Calu3 (cell line): Measurements from ENCODE around the gene CD47. TPM values are rescaled to one million over a fixed set of nuclear protein-coding genes. Genes with fewer than 3 reads are reported as not detected.

Source experiments
- BruUV-seq: library from RNA; stranded (reverse); fragments of 400-500 nt; replicated peaks from 2 replicates; lab custom pipeline; 2021; lab: Mats Ljungman, UMichigan
- CTCF ChIA-PET: fragments of 300-600 bp; sonication (Branson Sonifier 250); formaldehyde crosslinking; loops from one replicate; lab custom pipeline; 2022; ENCODE audit warnings: antibody characterized with exemption; lab: Charles Lee
- DNase-seq: peaks from one replicate; pipeline ENCODE4 v3.0.0; 2022
- H3K27ac Mint-ChIP-seq: one replicate; pipeline ENCODE4 v1.8.0; 2022; ENCODE audit warnings: mixed read lengths; ENCODE audit not compliant: unreplicated experiment
- H3K27me3 Mint-ChIP-seq: one replicate; pipeline ENCODE4 v1.8.0; 2022; ENCODE audit warnings: mixed read lengths; ENCODE audit not compliant: unreplicated experiment
- H3K36me3 Mint-ChIP-seq: one replicate; pipeline ENCODE4 v1.8.0; 2022; ENCODE audit warnings: mild to moderate bottlenecking, moderate library complexity, mixed read lengths; ENCODE audit not compliant: insufficient read depth, unreplicated experiment
- H3K4me1 Mint-ChIP-seq: one replicate; pipeline ENCODE4 v1.8.0; 2022; ENCODE audit warnings: mild to moderate bottlenecking, low read depth, mixed read lengths; ENCODE audit not compliant: unreplicated experiment
- H3K4me3 Mint-ChIP-seq: one replicate; pipeline ENCODE4 v1.8.0; 2022; ENCODE audit warnings: mild to moderate bottlenecking, low read depth, moderate library complexity, mixed read lengths; ENCODE audit not compliant: unreplicated experiment
- H3K9me3 Mint-ChIP-seq: one replicate; pipeline ENCODE4 v1.8.0; 2022; ENCODE audit warnings: low read depth, mixed read lengths; ENCODE audit not compliant: unreplicated experiment
- intact Hi-C: fragments of 100-400 bp; cut with micrococcal nuclease; formaldehyde crosslinking; loops from one replicate; pipeline ENCODE4 v1.10.0; 2022; ENCODE audit not compliant: unreplicated experiment
- total RNA-seq: library from RNA; stranded (reverse); gene quantifications from 2 replicates; pipeline ENCODE4 v1.2.3, GENCODE V29; 2022
- TF ChIP-seq, protein P1 (sequence below): fragments of 200-600 bp; IDR thresholded peaks from one replicate; pipeline ENCODE4 v1.8.0; 2022; ENCODE audit warnings: antibody characterized with exemption; ENCODE audit not compliant: unreplicated experiment

CD47 gene
- total RNA-seq, 1 experiment from 2014 or later: 174 TPM

DNA sequence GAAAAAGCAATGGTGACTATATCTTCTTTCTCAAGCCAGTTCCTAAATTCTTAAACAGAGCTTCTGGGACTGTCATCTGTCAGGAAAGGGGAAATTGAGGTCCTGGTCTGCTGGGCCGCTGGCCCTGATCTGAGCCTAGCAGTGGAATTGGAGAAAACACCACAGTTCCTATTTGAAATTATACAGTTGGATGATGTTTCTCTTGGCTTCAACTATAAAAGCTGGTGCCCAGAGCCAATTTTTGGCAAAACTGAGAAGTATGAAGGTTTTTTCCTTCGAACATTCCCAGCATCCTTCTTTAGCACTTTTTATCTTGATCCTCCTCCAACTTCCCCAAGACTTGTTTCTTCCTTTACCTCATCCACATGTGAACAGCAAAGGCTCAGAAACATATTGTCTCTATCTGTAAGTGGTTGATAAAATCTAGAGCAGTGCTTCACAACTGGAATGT, 83.9 kb downstream of the CD47 start:
- Mint-ChIP-seq H3K4me3 (no peak overlapping the region), H3K27me3 (peaks cover 14% of the 10 kb centered on the region), H3K36me3 (no peaks in the 10 kb centered on the region), H3K4me1 (peaks cover 11% of the 10 kb centered on the region), H3K9me3 (no peaks in the 10 kb centered on the region), H3K27ac (no peak overlapping the region)
- DNase-seq: no peak
- CTCF ChIA-PET: interaction anchor here (0.7 to 1.2 kb wide), 2 partner anchors 15 to 20 kb away, joined by 3 read pairs; no protein-coding TSS in a partner anchor
- no TSS peak for BruUV-seq
- TF ChIP-seq, protein P1, sequence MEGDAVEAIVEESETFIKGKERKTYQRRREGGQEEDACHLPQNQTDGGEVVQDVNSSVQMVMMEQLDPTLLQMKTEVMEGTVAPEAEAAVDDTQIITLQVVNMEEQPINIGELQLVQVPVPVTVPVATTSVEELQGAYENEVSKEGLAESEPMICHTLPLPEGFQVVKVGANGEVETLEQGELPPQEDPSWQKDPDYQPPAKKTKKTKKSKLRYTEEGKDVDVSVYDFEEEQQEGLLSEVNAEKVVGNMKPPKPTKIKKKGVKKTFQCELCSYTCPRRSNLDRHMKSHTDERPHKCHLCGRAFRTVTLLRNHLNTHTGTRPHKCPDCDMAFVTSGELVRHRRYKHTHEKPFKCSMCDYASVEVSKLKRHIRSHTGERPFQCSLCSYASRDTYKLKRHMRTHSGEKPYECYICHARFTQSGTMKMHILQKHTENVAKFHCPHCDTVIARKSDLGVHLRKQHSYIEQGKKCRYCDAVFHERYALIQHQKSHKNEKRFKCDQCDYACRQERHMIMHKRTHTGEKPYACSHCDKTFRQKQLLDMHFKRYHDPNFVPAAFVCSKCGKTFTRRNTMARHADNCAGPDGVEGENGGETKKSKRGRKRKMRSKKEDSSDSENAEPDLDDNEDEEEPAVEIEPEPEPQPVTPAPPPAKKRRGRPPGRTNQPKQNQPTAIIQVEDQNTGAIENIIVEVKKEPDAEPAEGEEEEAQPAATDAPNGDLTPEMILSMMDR: no peak
- intact Hi-C loops: no loop called here

DNA sequence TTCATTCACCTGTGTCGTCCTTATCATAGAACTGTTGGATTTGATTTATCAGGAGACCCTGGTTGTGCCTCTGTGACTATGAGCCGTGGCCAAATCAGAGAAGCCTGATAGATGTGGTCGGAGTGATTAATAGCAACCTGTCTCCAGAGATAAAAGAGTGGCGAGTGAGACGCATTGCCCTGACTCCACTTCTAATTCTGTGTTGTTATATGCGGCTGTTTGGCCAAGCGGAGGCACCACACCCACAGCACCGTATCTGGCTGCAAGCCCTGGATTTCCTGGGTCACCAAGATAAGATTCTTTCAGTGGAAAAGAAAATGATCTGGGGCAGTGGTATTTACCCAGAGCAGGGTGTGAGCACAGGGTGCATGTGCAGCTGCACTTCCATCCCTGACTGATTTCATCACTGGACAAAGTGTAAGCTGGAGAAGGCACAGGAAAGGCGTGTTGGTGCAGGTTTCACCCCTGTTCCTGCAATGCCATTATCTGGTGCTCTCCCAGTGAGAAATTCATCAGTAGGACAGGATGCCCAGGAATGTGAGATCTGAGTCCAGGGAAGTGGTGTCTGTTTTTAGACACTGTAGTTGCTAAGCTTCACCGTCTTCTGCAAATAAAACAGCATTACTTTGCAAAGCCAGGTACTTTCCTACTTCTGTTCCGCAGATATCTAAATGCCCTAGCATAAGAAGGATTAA, 84.6 kb downstream of the CD47 start:
- DNase-seq: peak; percentile 50
- no peak overlapping the region for H3K4me3 Mint-ChIP-seq
- no TSS peak for BruUV-seq

DNA sequence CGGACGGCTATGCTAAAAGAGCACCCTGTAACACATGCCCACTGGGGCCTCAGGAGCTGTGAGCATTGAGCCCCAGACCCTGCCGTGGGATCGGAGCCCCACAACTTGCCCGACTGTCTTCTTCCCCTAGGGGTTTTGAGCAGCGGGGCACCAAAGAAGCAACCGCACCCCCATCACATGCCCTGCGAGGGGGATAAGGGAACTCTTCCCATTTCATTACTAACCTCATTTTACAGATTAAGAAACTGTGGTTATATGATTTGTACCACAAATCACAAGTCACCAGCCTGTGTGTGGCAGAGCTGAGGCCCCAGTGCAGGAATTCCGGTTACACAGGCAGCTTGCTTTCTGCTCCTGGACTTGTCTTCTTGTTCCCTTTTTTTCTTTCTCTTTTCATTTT, 86.2 kb downstream of the CD47 start:
- no peak overlapping the region for H3K4me3 Mint-ChIP-seq
- H3K27me3 Mint-ChIP-seq: peaks cover 14% of the 10 kb centered on the region
- no TSS peak for BruUV-seq
- no peak for DNase-seq
- no peak overlapping the region for H3K27ac Mint-ChIP-seq
- intact Hi-C loops: no loop called here
- CTCF ChIA-PET: no interaction called here
- H3K36me3 Mint-ChIP-seq: peaks cover under 1% of the 10 kb centered on the region
- peaks cover 25% of the 10 kb centered on the region for H3K4me1 Mint-ChIP-seq
- H3K9me3 Mint-ChIP-seq: no peaks in the 10 kb centered on the region
- TF ChIP-seq, protein P1: no peak

More for the DNA sequence above, 84.6 kb downstream of the CD47 start:
- peaks cover 18% of the 10 kb centered on the region for H3K4me1 Mint-ChIP-seq
- H3K36me3 Mint-ChIP-seq: no peaks in the 10 kb centered on the region
- intact Hi-C loops: no loop called here
- H3K9me3 Mint-ChIP-seq: no peaks in the 10 kb centered on the region
- H3K27ac Mint-ChIP-seq: no peak overlapping the region
- CTCF ChIA-PET: interaction anchor here (1.2 kb wide), 1 partner anchor 19 kb away, joined by 3 read pairs; no protein-coding TSS in a partner anchor
- TF ChIP-seq, protein P1: no peak
- peaks cover 14% of the 10 kb centered on the region for H3K27me3 Mint-ChIP-seq

DNA sequence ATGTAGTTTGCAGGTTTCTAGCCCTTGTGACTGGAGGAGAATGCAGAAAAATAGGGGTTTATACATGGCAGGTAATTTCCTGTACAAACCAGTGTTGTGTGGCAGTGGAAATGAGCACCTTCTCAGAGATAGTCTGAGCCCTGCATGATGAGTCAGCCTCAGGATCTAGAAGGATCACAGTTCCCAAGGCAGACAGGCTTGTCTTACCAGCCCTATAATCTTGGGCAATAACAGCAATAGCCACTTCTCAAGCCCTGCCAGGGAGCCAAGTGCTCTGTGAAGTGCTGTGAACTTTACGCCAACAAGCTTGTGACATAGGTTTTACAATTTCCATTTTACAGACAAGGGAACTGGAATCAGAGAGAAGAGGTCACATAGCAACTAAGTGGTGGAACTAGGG, 89.4 kb downstream of the CD47 start:
- H3K9me3 Mint-ChIP-seq: no peaks in the 10 kb centered on the region

More for the DNA sequence above, 89.4 kb downstream of the CD47 start:
- no peak overlapping the region for H3K27ac Mint-ChIP-seq
- intact Hi-C loops: no loop called here
- CTCF ChIA-PET: no interaction called here
- TF ChIP-seq, protein P1: no peak
- DNase-seq: no peak
- no TSS peak for BruUV-seq
- H3K36me3 Mint-ChIP-seq: peaks cover 7% of the 10 kb centered on the region
- no peak overlapping the region for H3K4me3 Mint-ChIP-seq
- peaks cover 42% of the 10 kb centered on the region for H3K4me1 Mint-ChIP-seq
- H3K27me3 Mint-ChIP-seq: peaks cover 14% of the 10 kb centered on the region
